H1 (cell line): ENCODE data around the gene KMT5B. TPM values are rescaled to one million over a fixed set of nuclear protein-coding genes. Genes with fewer than 3 reads are reported as not detected.

ENCODE experiments used
- CTCF ChIA-PET: fragments of 300-600 bp; sonication (Branson Sonifier 250); formaldehyde crosslinking; loops from one replicate; lab custom pipeline; 2021; ENCODE audit not compliant: partially characterized antibody; lab: Charles Lee
- POLR2A ChIA-PET: fragments of 300-600 bp; sonication (Branson Sonifier 250); formaldehyde crosslinking; loops from one replicate; lab custom pipeline; 2021; ENCODE audit warnings: inconsistent platforms; ENCODE audit not compliant: partially characterized antibody; lab: Charles Lee
- DNase-seq, 2 experiments: peaks; one replicate each; pipeline versions ENCODE4 v3.0.0 to v3.0.0-alpha.2; 2010 to 2022; ENCODE audit warnings: low spot score in 2 of 2, low read depth in 1 of 2, mixed read lengths in 1 of 2
- FAIRE-seq: peaks from 2 replicates; lab custom pipeline; 2011; peaks lifted over from hg19 to GRCh38; lab: Jason Lieb, UNC
- H2AFZ ChIP-seq: 2 replicates; pipeline ENCODE4 v1.8.1; 2012; ENCODE audit warnings: low read length, inconsistent platforms
- H2AK5ac ChIP-seq: 2 replicates; pipeline ENCODE4 v1.6.1; 2013; ENCODE audit warnings: low read depth, low read length
- H2BK120ac ChIP-seq: replicated peaks from 2 replicates; pipeline ENCODE3; 2013; ENCODE audit warnings: low read depth, low read length, inconsistent platforms
- H2BK12ac ChIP-seq: 2 replicates; pipeline ENCODE4 v1.6.1; 2013; ENCODE audit warnings: low read depth, low read length
- H2BK15ac ChIP-seq: 2 replicates; pipeline ENCODE4 v1.6.1; 2013; ENCODE audit warnings: low read length
- H2BK20ac ChIP-seq: 2 replicates; pipeline ENCODE4 v1.6.1; 2013; ENCODE audit warnings: low read length
- H2BK5ac ChIP-seq: 2 replicates; pipeline ENCODE4 v1.6.1; 2013; ENCODE audit warnings: low read depth, low read length
- H3K14ac ChIP-seq: 2 replicates; pipeline ENCODE4 v1.6.1; 2013; ENCODE audit warnings: inconsistent platforms; ENCODE audit not compliant: insufficient read length
- H3K18ac ChIP-seq: 2 replicates; pipeline ENCODE4 v1.6.1; 2013; ENCODE audit warnings: low read length; ENCODE audit errors: extremely low read depth
- H3K23ac ChIP-seq: 2 replicates; pipeline ENCODE4 v1.6.1; 2013; ENCODE audit warnings: inconsistent platforms; ENCODE audit not compliant: insufficient read length
- H3K23me2 ChIP-seq: 2 replicates; pipeline ENCODE4 v1.6.1; 2013; ENCODE audit warnings: low read depth, low read length
- H3K27ac ChIP-seq: 2 replicates; pipeline ENCODE4 v1.6.1; 2011; ENCODE audit warnings: low read depth, low read length, inconsistent platforms
- H3K27me3 ChIP-seq, 4 experiments: replicated peaks in 1 of 4; 1 replicate in 1 of 4; 2 replicates in 3 of 4; pipeline versions ENCODE4 v1.6.1 to v1.8.1; 2011 to 2013; ENCODE audit warnings: low read length in 3 of 4, mild to moderate bottlenecking in 3 of 4, inconsistent platforms in 2 of 4, mixed read lengths in 2 of 4, moderate library complexity in 1 of 4; ENCODE audit not compliant: control insufficient read depth in 3 of 4, insufficient read depth in 3 of 4; ENCODE audit errors: extremely low read depth in 1 of 4
- H3K36me3 ChIP-seq, 4 experiments: 2 replicates each; pipeline versions ENCODE4 v1.6.1 to v1.8.1; 2011 to 2013; ENCODE audit warnings: mild to moderate bottlenecking in 4 of 4, low read length in 3 of 4, moderate library complexity in 2 of 4, control low read depth in 1 of 4, inconsistent platforms in 1 of 4; ENCODE audit not compliant: insufficient read depth in 4 of 4, control insufficient read depth in 2 of 4
- H3K4ac ChIP-seq: replicated peaks from 2 replicates; pipeline ENCODE3; 2013; ENCODE audit warnings: low read length, low read depth, mixed read lengths, inconsistent platforms; ENCODE audit not compliant: insufficient read length
- H3K4me1 ChIP-seq, 4 experiments: replicated peaks in 1 of 4; 1 replicate in 1 of 4; 2 replicates in 3 of 4; pipeline versions ENCODE4 v1.6.1 to v1.8.1; 2011 to 2013; ENCODE audit warnings: low read length in 3 of 4, inconsistent platforms in 2 of 4, mixed read lengths in 1 of 4; ENCODE audit not compliant: insufficient read depth in 4 of 4, control insufficient read depth in 3 of 4
- H3K4me2 ChIP-seq, 2 experiments: 2 replicates each; pipeline versions ENCODE4 v1.6.1 to v1.8.1; 2011 to 2013; ENCODE audit warnings: low read depth in 2 of 2, low read length in 2 of 2, control low read depth in 1 of 2, inconsistent platforms in 1 of 2, mild to moderate bottlenecking in 1 of 2; ENCODE audit not compliant: insufficient read depth in 1 of 2
- H3K4me3 ChIP-seq, 4 experiments: fragments of 200-600, 300-600 bp in 1 of 4; sonication (generic), shearing (Covaris generic), sonication (Bioruptor Twin) in 1 of 4; 2 replicates each; pipeline versions ENCODE4 v1.5.1 to v1.8.1; 2011 to 2016; ENCODE audit warnings: low read length in 4 of 4, low read depth in 3 of 4, control low read depth in 2 of 4, inconsistent platforms in 2 of 4, mild to moderate bottlenecking in 2 of 4, mixed read lengths in 1 of 4, moderate library complexity in 1 of 4; ENCODE audit not compliant: insufficient read depth in 2 of 4; ENCODE audit errors: extremely low read depth in 1 of 4
- H3K56ac ChIP-seq: replicated peaks from 2 replicates; pipeline ENCODE3; 2013; ENCODE audit warnings: low read depth, mild to moderate bottlenecking, mixed read lengths, low read length, inconsistent platforms; ENCODE audit not compliant: insufficient read length
- H3K79me1 ChIP-seq: 2 replicates; pipeline ENCODE4 v1.6.1; 2013; ENCODE audit warnings: low read depth, low read length, control low read depth
- H3K79me2 ChIP-seq, 2 experiments: 2 replicates each; pipeline versions ENCODE4 v1.6.1 to v1.8.1; 2012 to 2013; ENCODE audit warnings: low read length in 2 of 2, mild to moderate bottlenecking in 2 of 2, inconsistent platforms in 1 of 2; ENCODE audit not compliant: insufficient read depth in 2 of 2, control insufficient read depth in 1 of 2
- H3K9ac ChIP-seq, 4 experiments: replicated peaks in 1 of 4; 1 replicate in 1 of 4; 2 replicates in 3 of 4; pipeline versions ENCODE4 v1.6.1 to v1.8.1; 2011 to 2013; ENCODE audit warnings: low read depth in 3 of 4, low read length in 3 of 4, control low read depth in 2 of 4, mild to moderate bottlenecking in 2 of 4, moderate library complexity in 2 of 4, inconsistent platforms in 1 of 4; ENCODE audit errors: extremely low read depth in 1 of 4
- H3K9me3 ChIP-seq, 2 experiments: 2 replicates each; pipeline versions ENCODE4 v1.6.1 to v1.8.1; 2012 to 2013; ENCODE audit warnings: mild to moderate bottlenecking in 2 of 2, moderate library complexity in 2 of 2, control low read depth in 1 of 2, inconsistent platforms in 1 of 2, low read depth in 1 of 2, low read length in 1 of 2, mixed read lengths in 1 of 2; ENCODE audit not compliant: insufficient read depth in 2 of 2
- H4K20me1 ChIP-seq, 2 experiments: replicated peaks in 1 of 2; 2 replicates each; pipeline versions ENCODE3 to v1.8.1; 2011 to 2013; ENCODE audit warnings: inconsistent platforms in 2 of 2, low read length in 2 of 2, mild to moderate bottlenecking in 1 of 2; ENCODE audit not compliant: insufficient read depth in 2 of 2, control insufficient read depth in 1 of 2
- H4K5ac ChIP-seq: 2 replicates; pipeline ENCODE4 v1.6.1; 2013; ENCODE audit warnings: low read length, low read depth, mixed read lengths, inconsistent platforms; ENCODE audit not compliant: insufficient read length
- H4K8ac ChIP-seq: 2 replicates; pipeline ENCODE4 v1.8.0; 2013; ENCODE audit warnings: mild to moderate bottlenecking, moderate library complexity, low read length, inconsistent platforms; ENCODE audit not compliant: insufficient read depth; ENCODE audit errors: extremely low read depth
- H4K91ac ChIP-seq: replicated peaks from 2 replicates; pipeline ENCODE3; 2013; ENCODE audit warnings: low read length, mixed read lengths, inconsistent platforms; ENCODE audit not compliant: insufficient read length
- CBX5 ChIP-seq: fragments of 300-800, 300-1000 bp; sonication (generic); IDR thresholded peaks from 2 replicates; pipeline ENCODE4 v1.7.1; 2016; ENCODE audit warnings: antibody characterized with exemption, low read length, low read depth
- CBX8 ChIP-seq: fragments of 300-800, 300-1000 bp; sonication (generic); IDR thresholded peaks from 2 replicates; pipeline ENCODE4 v1.7.1; 2016; ENCODE audit warnings: low read depth, low read length, borderline replicate concordance
- CEBPB ChIP-seq: IDR thresholded peaks from 2 replicates; pipeline ENCODE4 v1.6.1; 2012; ENCODE audit warnings: low read depth, low read length
- CTBP2 ChIP-seq: IDR thresholded peaks from 2 replicates; pipeline ENCODE4 v1.7.0; 2011; ENCODE audit warnings: borderline replicate concordance, mild to moderate bottlenecking, moderate library complexity, mixed read lengths, low read length; ENCODE audit not compliant: insufficient read depth, insufficient read length
- EGR1 ChIP-seq: IDR thresholded peaks from 2 replicates; pipeline ENCODE4 v1.6.1; 2011; ENCODE audit warnings: low read depth, low read length, borderline replicate concordance
- HDAC2 ChIP-seq, 2 experiments: fragments of 300-600 bp in 1 of 2; sonication (generic) in 1 of 2; IDR thresholded peaks; 2 replicates each; pipeline ENCODE4 v1.6.1; 2011 to 2012; ENCODE audit warnings: low read depth in 2 of 2, low read length in 2 of 2, mild to moderate bottlenecking in 2 of 2, moderate library complexity in 2 of 2, borderline replicate concordance in 1 of 2, inconsistent platforms in 1 of 2
- HDAC6 ChIP-seq: IDR thresholded peaks from one replicate; pipeline ENCODE4 v1.7.1; 2012; ENCODE audit warnings: low read depth, mild to moderate bottlenecking, inconsistent platforms, low read length, moderate library complexity
- JUN ChIP-seq: IDR thresholded peaks from 2 replicates; pipeline ENCODE4 v1.6.1; 2011; ENCODE audit warnings: low read depth, mild to moderate bottlenecking, improper control_type of control experiment, low read length
- RNF2 ChIP-seq: fragments of 200-900, 300-1000 bp; sonication (generic); IDR thresholded peaks from 2 replicates; pipeline ENCODE4 v1.7.1; 2016; ENCODE audit warnings: borderline replicate concordance, low read depth, mild to moderate bottlenecking, antibody characterized with exemption, low read length; ENCODE audit not compliant: poor library complexity, severe bottlenecking; ENCODE audit errors: missing control alignments
- SIN3A ChIP-seq, 2 experiments: IDR thresholded peaks in 1 of 2; conservative IDR thresholded peaks in 1 of 2; 2 replicates each; pipeline ENCODE4 v1.6.1; 2011 to 2012; ENCODE audit warnings: low read length in 2 of 2, improper control_type of control experiment in 1 of 2, low read depth in 1 of 2, mild to moderate bottlenecking in 1 of 2
- SP1 ChIP-seq: IDR thresholded peaks from 2 replicates; pipeline ENCODE4 v1.6.1; 2011; ENCODE audit warnings: low read depth, low read length
- SP4 ChIP-seq: IDR thresholded peaks from 2 replicates; pipeline ENCODE4 v1.6.1; 2012; ENCODE audit warnings: low read length, inconsistent platforms
- SUZ12 ChIP-seq: fragments of 200-600 bp; sonication (generic); IDR thresholded peaks from 2 replicates; pipeline ENCODE4 v1.6.1; 2012; ENCODE audit warnings: mild to moderate bottlenecking, inconsistent platforms, low read length, moderate library complexity, mixed read lengths
- WGBS, 2 experiments: shearing (Covaris generic) in 1 of 2; methylation state at CpG; one replicate each; pipeline versions ENCODE4 v1.1.6 to v1.1.7; 2013 to 2015; ENCODE audit warnings: low lambda C conversion rate in 2 of 2, mixed read lengths in 2 of 2, inconsistent platforms in 1 of 2, low coverage in 1 of 2, missing lambda C conversion rate in 1 of 2; ENCODE audit not compliant: insufficient replicate concordance in 2 of 2, insufficient coverage in 1 of 2, insufficient read length in 1 of 2; ENCODE audit errors: extremely low coverage in 1 of 2, missing lambda C conversion rate in 1 of 2; 5-methylcytosine and 5-hydroxymethylcytosine counted together
- polyA plus RNA-seq, 7 experiments: library from polyadenylated mRNA; depleted of rRNA in 3 of 7; stranded (reverse) in 5 of 7; unstranded in 2 of 7; fragments of >200 nt in 5 of 7; fragments of 200-250 nt in 2 of 7; gene quantifications; 1 replicate in 5 of 7; 2 replicates in 1 of 7; 4 replicates in 1 of 7; pipeline versions ENCODE4 v1.2.1 to v1.2.3, GENCODE V29; 2011 to 2013; ENCODE audit warnings: missing spikeins in 2 of 7, mixed read lengths in 2 of 7
- total RNA-seq: library from RNA; stranded (reverse); fragmentation: NEBNext Ultra II Directional; extraction: Animal tissue kit (Norgen Biotek cat#: 25700); gene quantifications from 2 replicates; pipeline ENCODE4 v1.2.1, GENCODE V29; 2021

The KMT5B gene
- total and polyA plus RNA-seq, 2 of the 8 experiments (the other 6 are each of a cell fraction or from before 2014, with no cell fraction given) = 11.0 to 40.8 TPM

DNA sequence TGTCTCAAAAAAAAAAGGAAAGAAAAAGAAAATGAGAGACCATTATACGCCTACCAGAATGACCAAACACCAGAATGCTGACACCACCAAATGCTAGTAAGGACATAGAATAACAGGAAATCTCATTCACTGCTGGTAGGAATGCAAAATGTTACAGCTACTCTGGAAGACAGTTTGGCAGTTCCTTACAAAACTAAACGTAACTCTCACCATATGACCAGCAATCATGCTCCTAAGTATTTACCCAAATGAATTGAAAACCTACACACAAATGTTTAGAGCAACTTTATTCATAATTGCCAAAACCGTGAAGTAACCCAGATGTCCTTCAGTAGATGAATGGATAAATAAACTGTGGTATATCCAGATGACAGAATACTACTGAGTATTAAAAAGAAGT is 99.1 kb downstream of the KMT5B start:
- no peak overlapping the region for H3K56ac ChIP-seq
- H2BK12ac ChIP-seq = no peak overlapping the region
- peaks cover 50 to 97% of the 10 kb centered on the region in 2 experiments for H3K79me2 ChIP-seq
- no peak overlapping the region for H3K4me3 ChIP-seq
- no peak overlapping the region for H2BK120ac ChIP-seq
- H3K9me3 ChIP-seq = no peaks in the 10 kb centered on the region
- H4K20me1 ChIP-seq = peaks cover 18 to 24% of the 10 kb centered on the region in 2 experiments
- H3K9ac ChIP-seq = no peak overlapping the region
- FAIRE-seq (no peak), DNase-seq (no peak)
- H4K91ac ChIP-seq = no peak overlapping the region
- no peak overlapping the region for H4K8ac ChIP-seq
- H3K23ac ChIP-seq = no peak overlapping the region
- CTCF ChIA-PET = no interaction called here
- WGBS, 2 experiments = 84% methylated on average over 3 of the region's 3 CpGs; no CpG with 5 or more reads in 1 of the 2 experiments
- no peak overlapping the region for H2AK5ac ChIP-seq
- no peak overlapping the region for H3K14ac ChIP-seq
- H3K23me2 ChIP-seq = no peaks in the 10 kb centered on the region
- POLR2A ChIA-PET = interaction anchor here (0.8 kb wide), 1 partner anchor 35 kb away, joined by 6 read pairs; no protein-coding TSS in a partner anchor
- no peak overlapping the region for H2BK15ac ChIP-seq
- no peak overlapping the region for H2BK5ac ChIP-seq
- no peak overlapping the region for H2AFZ ChIP-seq
- H3K27me3 ChIP-seq = no peaks in the 10 kb centered on the region
- H2BK20ac ChIP-seq = no peak overlapping the region
- H3K4me2 ChIP-seq = no peak overlapping the region
- no peak overlapping the region for H4K5ac ChIP-seq
- H3K79me1 ChIP-seq = peaks cover 4% of the 10 kb centered on the region
- H3K27ac ChIP-seq = no peak overlapping the region
- peaks cover 2 to 9% (median 4%) of the 10 kb centered on the region in 4 experiments; a peak in 5 of 7 replicates for H3K4me1 ChIP-seq
- H3K4ac ChIP-seq = no peak overlapping the region
- H3K36me3 ChIP-seq = peaks cover 0 to 14% (median 2%) of the 10 kb centered on the region in 4 experiments; a peak in 3 of 8 replicates
- no peak overlapping the region for H3K18ac ChIP-seq
- no peak for TF ChIP-seq SP1
- no peak for TF ChIP-seq SUZ12
- TF ChIP-seq EGR1 = no peak
- TF ChIP-seq CBX5 = no peak
- TF ChIP-seq SIN3A (conservative IDR thresholded peaks at IDR 0.05 in 1 of 2, IDR thresholded peaks at IDR 0.05 in 1 of 2; ENCODE audit: low read depth in 1 of 2, low read length in 2 of 2) = no peak
- TF ChIP-seq SP4 = no peak
- TF ChIP-seq HDAC2 (IDR thresholded peaks at IDR 0.05; ENCODE audit: borderline replicate concordance in 1 of 2, low read depth in 2 of 2, low read length in 2 of 2) = no peak
- no peak for TF ChIP-seq HDAC6
- no peak for TF ChIP-seq CTBP2
- TF ChIP-seq CBX8 = no peak
- TF ChIP-seq RNF2 = no peak
- no peak for TF ChIP-seq JUN
- no peak for TF ChIP-seq CEBPB
